Endothelial cell of umbilical vein (primary cell): ENCODE data around the gene SMOC2. TPM values are rescaled to one million over a fixed set of nuclear protein-coding genes. Genes with fewer than 3 reads are reported as not detected.

ENCODE experiments used
- BruUV-seq: library from RNA; stranded (reverse); fragments of 400-500 nt; replicated peaks from 2 replicates; lab custom pipeline; 2021; lab: Mats Ljungman, UMichigan
- CTCF ChIA-PET: fragments of 300-600, 350-600 bp; sonication (Branson Sonifier 250); formaldehyde crosslinking; loops from one replicate; lab custom pipeline; 2021; ENCODE audit warnings: antibody characterized with exemption, inconsistent platforms; lab: Charles Lee
- POLR2A ChIA-PET: fragments of 300-600, 350-600 bp; sonication (Branson Sonifier 250); formaldehyde crosslinking; loops from one replicate; lab custom pipeline; 2021; ENCODE audit warnings: antibody characterized with exemption, inconsistent platforms; lab: Charles Lee
- DNase-seq: peaks from one replicate; pipeline ENCODE4 v3.0.0-alpha.2; 2011; ENCODE audit warnings: low read depth, low spot score
- FAIRE-seq: peaks from 2 replicates; lab custom pipeline; 2011; peaks lifted over from hg19 to GRCh38; lab: Jason Lieb, UNC
- H2AFZ ChIP-seq: 2 replicates; pipeline ENCODE4 v1.6.0; 2012; ENCODE audit warnings: low read depth, low read length, control low read depth, inconsistent platforms
- H3K27ac ChIP-seq: 2 replicates; pipeline ENCODE4 v1.5.1; 2011; ENCODE audit warnings: low read depth, mild to moderate bottlenecking, control low read depth, low read length, moderate library complexity; ENCODE audit not compliant: insufficient read depth
- H3K27me3 ChIP-seq, 2 experiments: 2 replicates each; pipeline versions ENCODE4 v1.6.0 to v1.6.1; 2011; ENCODE audit warnings: low read length in 2 of 2, mixed read lengths in 1 of 2; ENCODE audit not compliant: control insufficient read depth in 2 of 2, insufficient read depth in 2 of 2
- H3K36me3 ChIP-seq, 2 experiments: 2 replicates in 1 of 2; 3 replicates in 1 of 2; pipeline ENCODE4 v1.5.1; 2011; ENCODE audit warnings: low read length in 2 of 2, mild to moderate bottlenecking in 1 of 2, moderate library complexity in 1 of 2; ENCODE audit not compliant: control insufficient read depth in 2 of 2, insufficient read depth in 2 of 2; ENCODE audit errors: extremely low read depth in 1 of 2
- H3K4me1 ChIP-seq: 3 replicates; pipeline ENCODE4 v1.5.1; 2011; ENCODE audit warnings: mild to moderate bottlenecking, low read length; ENCODE audit not compliant: control insufficient read depth, insufficient read depth; ENCODE audit errors: extremely low read depth
- H3K4me2 ChIP-seq: 2 replicates; pipeline ENCODE4 v1.6.1; 2011; ENCODE audit warnings: low read length, control low read depth, mixed read lengths; ENCODE audit not compliant: insufficient read depth
- H3K4me3 ChIP-seq, 3 experiments: fragments of 200-600 bp in 1 of 3; sonication (generic), shearing (Covaris generic) in 1 of 3; replicated peaks in 1 of 3; 2 replicates each; pipeline ENCODE4 v1.5.1; 2011 to 2016; ENCODE audit warnings: control low read depth in 3 of 3, low read length in 3 of 3, mild to moderate bottlenecking in 2 of 3, inconsistent platforms in 1 of 3, low read depth in 1 of 3, moderate library complexity in 1 of 3; ENCODE audit not compliant: insufficient read depth in 1 of 3
- H3K79me2 ChIP-seq: 2 replicates; pipeline ENCODE4 v1.6.0; 2012; ENCODE audit warnings: low read length, inconsistent platforms; ENCODE audit not compliant: control insufficient read depth, insufficient read depth
- H3K9ac ChIP-seq: replicated peaks from 2 replicates; pipeline ENCODE3; 2011; ENCODE audit warnings: low read length, control low read depth; ENCODE audit not compliant: insufficient read depth; ENCODE audit errors: extremely low read depth
- H3K9me1 ChIP-seq: replicated peaks from 3 replicates; pipeline ENCODE4 v1.6.0; 2011; ENCODE audit warnings: mild to moderate bottlenecking, low read length; ENCODE audit not compliant: control insufficient read depth, insufficient read depth; ENCODE audit errors: extremely low read depth
- H3K9me3 ChIP-seq: replicated peaks from 2 replicates; pipeline ENCODE4 v1.5.1; 2012; ENCODE audit warnings: low read length, inconsistent platforms; ENCODE audit not compliant: control insufficient read depth, insufficient read depth
- H4K20me1 ChIP-seq: replicated peaks from 2 replicates; pipeline ENCODE3; 2011; ENCODE audit warnings: mild to moderate bottlenecking, low read length; ENCODE audit not compliant: control insufficient read depth, insufficient read depth; ENCODE audit errors: extremely low read depth
- EZH2 ChIP-seq: IDR thresholded peaks from 2 replicates; pipeline ENCODE4 v1.6.1; 2012; ENCODE audit warnings: borderline replicate concordance, low read depth, mild to moderate bottlenecking, moderate library complexity, low read length, inconsistent platforms; ENCODE audit not compliant: severe bottlenecking
- FOS ChIP-seq: IDR thresholded peaks from 2 replicates; pipeline ENCODE4 v1.6.1; 2011; ENCODE audit warnings: mild to moderate bottlenecking, low read length, moderate library complexity, borderline replicate concordance; ENCODE audit not compliant: insufficient read depth
- GATA2 ChIP-seq: IDR thresholded peaks from 2 replicates; pipeline ENCODE4 v1.7.0; 2011; ENCODE audit warnings: low read depth, mild to moderate bottlenecking, moderate library complexity, mixed read lengths, low read length; ENCODE audit not compliant: insufficient read length, insufficient read depth
- JUN ChIP-seq: IDR thresholded peaks from 2 replicates; pipeline ENCODE4 v1.6.1; 2011; ENCODE audit warnings: borderline replicate concordance, low read depth; ENCODE audit not compliant: insufficient read length, insufficient read depth
- MYC ChIP-seq: IDR thresholded peaks from one replicate; pipeline ENCODE4 v1.6.1; 2011; ENCODE audit warnings: mild to moderate bottlenecking, low read depth, low read length
- POLR2A ChIP-seq: IDR thresholded peaks from 2 replicates; pipeline ENCODE4 v1.6.1; 2012; ENCODE audit warnings: low read depth, mild to moderate bottlenecking, control low read depth, low read length
- POLR2AphosphoS5 ChIP-seq: IDR thresholded peaks from 2 replicates; pipeline ENCODE4 v1.6.1; 2012; ENCODE audit warnings: low read depth, mild to moderate bottlenecking, control low read depth, low read length, moderate library complexity; ENCODE audit not compliant: insufficient read depth
- dilution Hi-C: fragments of 300-500 bp; cut with MboI; formaldehyde crosslinking; loops from one replicate; pipeline ENCODE4 v1.15.0; 2019; ENCODE audit warnings: low sequenced_read_pairs; ENCODE audit not compliant: extremely low pct_ligation_motif_present
- intact Hi-C: fragments of 100-400 bp; cut with micrococcal nuclease; formaldehyde crosslinking; loops from one replicate; pipeline ENCODE4 v1.10.0; 2022
- polyA plus RNA-seq, 4 experiments: library from polyadenylated mRNA; depleted of rRNA in 3 of 4; stranded (reverse) in 3 of 4; unstranded in 1 of 4; fragments of >200 nt; gene quantifications; 2 replicates each; pipeline versions ENCODE4 v1.2.1 to v1.2.3, GENCODE V29; 2011 to 2012; ENCODE audit warnings: missing spikeins in 1 of 4
- total RNA-seq: library from RNA; stranded (reverse); gene quantifications from 2 replicates; pipeline ENCODE4 v1.2.3, GENCODE V29; 2021
- TF ChIP-seq, protein P1 (sequence below), 2 donors: IDR thresholded peaks; 1 replicate in 1 of 2; 2 replicates in 1 of 2; pipeline ENCODE4 v1.5.1; 2011; ENCODE audit warnings: low read length in 2 of 2, mild to moderate bottlenecking in 2 of 2, moderate library complexity in 2 of 2, control low read depth in 1 of 2, inconsistent platforms in 1 of 2, low read depth in 1 of 2; ENCODE audit not compliant: insufficient read depth in 1 of 2; ENCODE audit errors: extremely low read depth in 1 of 2
- TF ChIP-seq, protein P2 (sequence below): IDR thresholded peaks from 2 replicates; pipeline ENCODE4 v1.6.1; 2011; ENCODE audit not compliant: insufficient read depth, insufficient read length

The SMOC2 gene
- total and polyA plus RNA-seq, 2 donors (not counting 3 experiments of a cell fraction or from before 2014, with no cell fraction given) = not detected

DNA sequence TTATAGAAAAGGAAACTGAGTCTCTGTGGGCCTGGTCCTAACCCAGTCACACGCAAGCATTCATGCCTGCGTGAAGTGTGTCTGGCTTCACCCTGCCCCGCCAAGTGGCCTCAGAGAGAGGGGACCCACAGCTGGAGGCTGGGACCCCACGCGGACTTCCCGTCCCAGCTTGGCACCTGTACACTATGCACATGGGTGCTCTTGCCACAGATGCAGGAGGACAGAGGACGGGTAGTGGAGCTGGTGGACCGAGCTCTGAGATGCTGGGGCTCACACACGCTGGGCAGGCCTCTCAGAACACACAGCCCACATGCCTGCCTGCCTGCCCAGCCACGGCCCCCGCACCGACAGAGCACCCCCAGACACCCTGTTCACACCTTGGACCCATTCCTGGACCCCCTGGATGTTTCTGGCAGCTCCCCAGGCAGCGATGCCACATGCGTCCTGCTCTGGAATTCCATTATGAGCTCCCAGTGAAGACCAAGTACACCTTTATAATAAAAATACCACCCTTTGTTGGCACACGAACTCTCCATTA is 24.9 kb upstream of the SMOC2 start:
- Histone ChIP-seq H3K4me3 (no peak overlapping the region), H3K36me3 (no peaks in the 10 kb centered on the region), H3K27ac (no peak overlapping the region), H4K20me1 (no peaks in the 10 kb centered on the region), H3K9ac (no peak overlapping the region), H3K79me2 (no peaks in the 10 kb centered on the region), H3K9me1 (no peaks in the 10 kb centered on the region), H3K27me3 (no peaks in the 10 kb centered on the region), H3K9me3 (no peaks in the 10 kb centered on the region), H3K4me2 (no peak overlapping the region), H2AFZ (no peak overlapping the region), H3K4me1 (no peaks in the 10 kb centered on the region)
- POLR2A ChIA-PET = no interaction called here
- CTCF ChIA-PET = no interaction called here
- intact Hi-C loops = no loop called here
- TF ChIP-seq POLR2AphosphoS5 = no peak
- DNase-seq (no peak), FAIRE-seq (no peak)
- no TSS peak for BruUV-seq
- dilution Hi-C loops = no loop called here

DNA sequence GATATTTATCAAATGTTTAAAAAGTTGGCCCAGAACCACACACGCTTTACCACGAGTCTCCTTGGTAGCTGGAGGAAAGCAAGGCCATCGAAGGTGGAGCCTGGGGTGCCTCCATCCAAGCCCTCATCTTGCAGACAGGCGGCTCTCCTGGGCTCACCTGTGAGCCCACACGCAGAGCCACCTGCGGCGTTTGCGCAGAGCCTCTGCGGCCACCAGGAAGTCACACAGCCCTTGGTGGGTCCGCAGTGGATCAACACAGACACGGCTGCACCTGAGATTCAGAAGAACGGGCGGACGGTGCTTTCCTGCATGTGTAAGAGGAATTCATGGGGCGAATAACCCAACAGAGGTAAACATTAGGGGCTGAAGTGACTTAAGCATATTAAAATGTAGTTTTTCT is 24.5 kb upstream of the SMOC2 start:
- Histone ChIP-seq H3K79me2 (no peaks in the 10 kb centered on the region), H3K9me3 (no peaks in the 10 kb centered on the region), H2AFZ (no peak overlapping the region), H4K20me1 (no peaks in the 10 kb centered on the region), H3K27ac (no peak overlapping the region), H3K36me3 (no peaks in the 10 kb centered on the region), H3K9me1 (no peaks in the 10 kb centered on the region), H3K4me3 (no peak overlapping the region), H3K27me3 (no peaks in the 10 kb centered on the region), H3K9ac (no peak overlapping the region), H3K4me1 (no peaks in the 10 kb centered on the region), H3K4me2 (no peak overlapping the region)
- no TSS peak for BruUV-seq
- dilution Hi-C loops = no loop called here
- no peak for FAIRE-seq
- intact Hi-C loops = no loop called here
- no peak for DNase-seq
- TF ChIP-seq, protein P1, sequence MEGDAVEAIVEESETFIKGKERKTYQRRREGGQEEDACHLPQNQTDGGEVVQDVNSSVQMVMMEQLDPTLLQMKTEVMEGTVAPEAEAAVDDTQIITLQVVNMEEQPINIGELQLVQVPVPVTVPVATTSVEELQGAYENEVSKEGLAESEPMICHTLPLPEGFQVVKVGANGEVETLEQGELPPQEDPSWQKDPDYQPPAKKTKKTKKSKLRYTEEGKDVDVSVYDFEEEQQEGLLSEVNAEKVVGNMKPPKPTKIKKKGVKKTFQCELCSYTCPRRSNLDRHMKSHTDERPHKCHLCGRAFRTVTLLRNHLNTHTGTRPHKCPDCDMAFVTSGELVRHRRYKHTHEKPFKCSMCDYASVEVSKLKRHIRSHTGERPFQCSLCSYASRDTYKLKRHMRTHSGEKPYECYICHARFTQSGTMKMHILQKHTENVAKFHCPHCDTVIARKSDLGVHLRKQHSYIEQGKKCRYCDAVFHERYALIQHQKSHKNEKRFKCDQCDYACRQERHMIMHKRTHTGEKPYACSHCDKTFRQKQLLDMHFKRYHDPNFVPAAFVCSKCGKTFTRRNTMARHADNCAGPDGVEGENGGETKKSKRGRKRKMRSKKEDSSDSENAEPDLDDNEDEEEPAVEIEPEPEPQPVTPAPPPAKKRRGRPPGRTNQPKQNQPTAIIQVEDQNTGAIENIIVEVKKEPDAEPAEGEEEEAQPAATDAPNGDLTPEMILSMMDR (IDR thresholded peaks at IDR 0.05; ENCODE audit: extremely low read depth in 1 of 2, insufficient read depth in 1 of 2, low read depth in 1 of 2, low read length in 2 of 2) = no peak
- TF ChIP-seq POLR2A = no peak
- TF ChIP-seq, protein P2, sequence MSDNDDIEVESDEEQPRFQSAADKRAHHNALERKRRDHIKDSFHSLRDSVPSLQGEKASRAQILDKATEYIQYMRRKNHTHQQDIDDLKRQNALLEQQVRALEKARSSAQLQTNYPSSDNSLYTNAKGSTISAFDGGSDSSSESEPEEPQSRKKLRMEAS = no peak
- TF ChIP-seq MYC = no peak
- TF ChIP-seq POLR2AphosphoS5 = no peak
- no peak for TF ChIP-seq GATA2
- no peak for TF ChIP-seq EZH2
- TF ChIP-seq JUN = no peak
- no peak for TF ChIP-seq FOS
- CTCF ChIA-PET = no interaction called here
- POLR2A ChIA-PET = no interaction called here
